Esophagus muscularis mucosa (tissue), 4 donors: ENCODE results near the gene CCDC198. TPM values are rescaled to one million over a fixed set of nuclear protein-coding genes. Genes with fewer than 3 reads are reported as not detected.

Source experiments
- DNase-seq: peaks from one replicate; pipeline ENCODE4 v3.0.0-alpha.2; 2017; ENCODE audit errors: extremely low spot score
- H3K27ac ChIP-seq, 4 donors: fragments of 200-600 bp; sonication (generic); replicated peaks in 1 of 4; 1 replicate in 3 of 4; 2 replicates in 1 of 4; pipeline ENCODE4 v1.5.1; 2016 to 2019; ENCODE audit warnings: mild to moderate bottlenecking in 1 of 4
- H3K27me3 ChIP-seq, 4 donors: fragments of 200-600 bp; sonication (generic); one replicate each; pipeline versions ENCODE4 v1.5.1 to v1.6.0; 2016 to 2019
- H3K36me3 ChIP-seq, 4 donors: fragments of 200-600 bp; sonication (generic); one replicate each; pipeline ENCODE4 v1.5.1; 2016 to 2019
- H3K4me1 ChIP-seq, 4 donors: fragments of 200-600 bp; sonication (generic); one replicate each; pipeline ENCODE4 v1.5.1; 2016 to 2019
- H3K4me3 ChIP-seq, 4 donors: fragments of 200-600 bp; sonication (generic); 1 replicate in 2 of 4; 2 replicates in 2 of 4; pipeline ENCODE4 v1.5.1; 2016 to 2019; ENCODE audit warnings: mild to moderate bottlenecking in 4 of 4, moderate library complexity in 1 of 4
- H3K9me3 ChIP-seq, 4 donors: fragments of 200-600 bp; sonication (generic); 1 replicate in 3 of 4; 2 replicates in 1 of 4; pipeline ENCODE4 v1.5.1; 2016 to 2019
- EP300 ChIP-seq: sonication (generic); formaldehyde crosslinking; IDR thresholded peaks from one replicate; pipeline ENCODE4 v1.6.1; 2017; ENCODE audit warnings: antibody characterized with exemption
- POLR2A ChIP-seq: fragments of 450-650 bp; IDR thresholded peaks from one replicate; pipeline ENCODE4 v1.6.1; 2017; ENCODE audit warnings: antibody characterized with exemption, moderate library complexity, mild to moderate bottlenecking, low read depth
- POLR2AphosphoS5 ChIP-seq, 2 donors: sonication (generic); formaldehyde crosslinking; IDR thresholded peaks; one replicate each; pipeline ENCODE4 v1.6.1; 2017; ENCODE audit warnings: antibody characterized with exemption in 2 of 2
- WGBS: methylation state at CpG from one replicate; pipeline ENCODE4 v1.1.5; 2018; 5-methylcytosine and 5-hydroxymethylcytosine counted together
- intact Hi-C: fragments of 100-400 bp; cut with DNase I; formaldehyde crosslinking; loops from one replicate; pipeline ENCODE4 v1.15.1; 2023
- total RNA-seq, 4 donors: library from RNA; depleted of rRNA; stranded (reverse); fragments of >200 nt; gene quantifications; one replicate each; pipeline versions ENCODE4 v1.1.0 to v1.2.1, GENCODE V29; 2016
- TF ChIP-seq, protein P1 (sequence below), 3 experiments: fragments of 200-600 bp in 2 of 3; fragments of 450-650 bp in 1 of 3; sonication (generic) in 2 of 3; IDR thresholded peaks; one replicate each; pipeline ENCODE4 v1.5.1; 2017 to 2019; ENCODE audit warnings: antibody characterized with exemption in 3 of 3, mild to moderate bottlenecking in 2 of 3, moderate library complexity in 1 of 3

CCDC198 gene
- total RNA-seq, 4 donors from 2014 or later = not detected

DNA sequence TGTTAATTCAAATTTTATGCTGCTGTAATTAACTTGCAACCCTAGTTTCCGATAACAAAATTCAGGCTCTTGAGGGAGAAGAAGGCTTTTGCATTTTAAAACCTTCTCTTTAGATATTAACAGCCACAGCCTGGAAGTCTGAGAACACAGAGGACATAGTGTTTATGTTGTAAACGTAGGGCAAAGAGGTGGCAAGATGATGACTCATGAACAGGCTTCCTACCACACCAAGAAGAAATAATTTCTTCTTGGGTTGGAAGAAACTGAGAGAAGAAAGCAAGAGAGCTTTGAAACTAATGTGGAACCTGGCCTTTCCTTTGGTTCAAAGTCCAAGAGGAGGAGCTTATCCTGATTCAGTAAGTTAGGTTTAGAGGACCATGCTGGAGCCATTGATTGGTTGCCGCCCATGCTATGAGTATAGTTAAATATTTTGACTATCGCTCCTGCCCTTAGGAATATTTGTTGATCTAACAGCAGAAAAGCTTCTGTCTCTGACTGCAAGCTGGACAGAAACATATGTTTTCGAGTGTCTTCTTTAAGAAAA lies 31.8 kb downstream of the CCDC198 start:
- Histone ChIP-seq H3K36me3 (no peaks in the 10 kb centered on the region), H3K27me3 (no peaks in the 10 kb centered on the region), H3K27ac (no peak overlapping the region), H3K9me3 (no peaks in the 10 kb centered on the region), H3K4me1 (no peaks in the 10 kb centered on the region), H3K4me3 (no peak overlapping the region)
- DNase-seq = no peak
- intact Hi-C loops = no loop called here
- WGBS = 74% methylated on average over 4 of the region's 5 CpGs
- TF ChIP-seq EP300 (no peak), POLR2A (no peak), POLR2AphosphoS5 (IDR thresholded peaks at IDR 0.05) (no peak)
- TF ChIP-seq, protein P1, sequence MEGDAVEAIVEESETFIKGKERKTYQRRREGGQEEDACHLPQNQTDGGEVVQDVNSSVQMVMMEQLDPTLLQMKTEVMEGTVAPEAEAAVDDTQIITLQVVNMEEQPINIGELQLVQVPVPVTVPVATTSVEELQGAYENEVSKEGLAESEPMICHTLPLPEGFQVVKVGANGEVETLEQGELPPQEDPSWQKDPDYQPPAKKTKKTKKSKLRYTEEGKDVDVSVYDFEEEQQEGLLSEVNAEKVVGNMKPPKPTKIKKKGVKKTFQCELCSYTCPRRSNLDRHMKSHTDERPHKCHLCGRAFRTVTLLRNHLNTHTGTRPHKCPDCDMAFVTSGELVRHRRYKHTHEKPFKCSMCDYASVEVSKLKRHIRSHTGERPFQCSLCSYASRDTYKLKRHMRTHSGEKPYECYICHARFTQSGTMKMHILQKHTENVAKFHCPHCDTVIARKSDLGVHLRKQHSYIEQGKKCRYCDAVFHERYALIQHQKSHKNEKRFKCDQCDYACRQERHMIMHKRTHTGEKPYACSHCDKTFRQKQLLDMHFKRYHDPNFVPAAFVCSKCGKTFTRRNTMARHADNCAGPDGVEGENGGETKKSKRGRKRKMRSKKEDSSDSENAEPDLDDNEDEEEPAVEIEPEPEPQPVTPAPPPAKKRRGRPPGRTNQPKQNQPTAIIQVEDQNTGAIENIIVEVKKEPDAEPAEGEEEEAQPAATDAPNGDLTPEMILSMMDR (IDR thresholded peaks at IDR 0.05) = no peak

DNA sequence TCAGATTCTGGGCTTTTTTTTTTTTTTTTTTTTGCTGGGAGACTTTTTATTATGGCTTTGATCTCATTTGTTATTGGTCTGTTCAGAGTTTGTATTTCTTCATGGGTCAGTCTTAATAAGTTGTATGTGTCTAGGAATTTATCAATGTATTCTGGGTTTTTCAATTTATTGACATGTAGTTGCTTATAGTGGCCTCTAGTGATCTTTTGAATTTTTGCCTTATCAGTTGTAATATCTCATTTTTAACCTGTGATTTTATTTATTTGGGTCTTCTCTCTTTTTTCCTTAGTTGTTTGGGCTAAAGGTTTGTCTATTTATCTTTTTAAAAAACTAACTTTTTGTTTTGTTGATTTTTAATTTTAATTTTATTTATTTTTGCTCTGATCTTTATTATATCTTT lies 57.7 kb downstream of the CCDC198 start:
- no peaks in the 10 kb centered on the region for H3K4me1 ChIP-seq
- no peaks in the 10 kb centered on the region for H3K36me3 ChIP-seq
- intact Hi-C loops = no loop called here
- H3K9me3 ChIP-seq = peaks cover 0 to 12% (median 0%) of the 10 kb centered on the region in 4 donors
- no peak overlapping the region for H3K27ac ChIP-seq
- no peak for DNase-seq
- H3K4me3 ChIP-seq = no peak overlapping the region
- H3K27me3 ChIP-seq = no peaks in the 10 kb centered on the region
- TF ChIP-seq POLR2A (no peak), EP300 (no peak), POLR2AphosphoS5 (IDR thresholded peaks at IDR 0.05) (no peak)
- TF ChIP-seq, protein P1 (IDR thresholded peaks at IDR 0.05) = no peak

DNA sequence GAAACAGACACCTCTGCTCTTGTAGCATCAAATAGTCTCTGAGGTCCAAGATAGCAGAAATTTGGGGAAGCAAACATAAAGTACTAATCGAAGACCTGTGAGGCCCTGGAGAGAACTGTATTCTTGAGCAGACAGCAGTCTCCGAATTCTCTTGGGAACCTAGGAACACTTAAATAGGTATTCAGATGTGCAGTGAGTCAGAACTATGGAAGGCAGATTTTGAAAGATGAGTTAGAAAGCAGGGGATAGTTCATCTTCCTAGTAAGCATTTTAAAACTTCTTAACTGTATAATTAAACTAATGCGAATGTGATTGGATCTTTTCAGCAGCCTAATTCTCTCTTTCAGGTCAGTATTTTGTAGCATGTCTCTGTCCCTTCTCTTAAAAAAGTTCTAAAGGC lies 72.7 kb downstream of the CCDC198 start:
- Histone ChIP-seq H3K9me3 (no peaks in the 10 kb centered on the region), H3K4me3 (no peak overlapping the region), H3K27me3 (no peaks in the 10 kb centered on the region), H3K4me1 (no peaks in the 10 kb centered on the region), H3K27ac (no peak overlapping the region), H3K36me3 (no peaks in the 10 kb centered on the region)
- WGBS = 90% methylated on average over 3 of the region's 3 CpGs
- TF ChIP-seq EP300 (no peak), POLR2AphosphoS5 (IDR thresholded peaks at IDR 0.05) (no peak), POLR2A (no peak)
- TF ChIP-seq, protein P1 (IDR thresholded peaks at IDR 0.05) = no peak
- intact Hi-C loops = no loop called here
- DNase-seq = no peak

DNA sequence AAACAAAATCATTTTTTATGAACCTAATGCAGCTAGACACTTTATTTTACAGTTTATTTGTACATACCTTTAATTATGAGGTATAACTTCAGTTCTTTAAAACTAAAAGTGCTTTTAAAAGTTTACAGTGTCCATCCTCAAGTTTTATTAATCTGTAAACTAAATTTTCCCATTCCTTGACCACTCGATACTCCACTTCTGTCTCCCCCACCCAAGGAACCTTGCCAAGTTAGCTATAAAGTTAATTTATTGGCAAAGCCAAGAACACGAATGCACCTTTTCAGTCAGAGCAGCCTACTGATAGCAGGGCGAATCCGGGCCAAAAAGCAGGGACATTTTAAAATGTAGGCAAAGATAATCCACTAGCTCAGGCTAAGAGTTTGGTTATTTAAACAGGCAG lies 73.6 kb downstream of the CCDC198 start:
- Histone ChIP-seq H3K9me3 (no peaks in the 10 kb centered on the region), H3K36me3 (no peaks in the 10 kb centered on the region), H3K4me1 (no peaks in the 10 kb centered on the region), H3K27me3 (no peaks in the 10 kb centered on the region), H3K27ac (no peak overlapping the region), H3K4me3 (no peak overlapping the region)
- intact Hi-C loops = no loop called here
- 64% methylated on average over 4 of the region's 4 CpGs for WGBS
- no peak for DNase-seq
- TF ChIP-seq, protein P1 (IDR thresholded peaks at IDR 0.05) = no peak
- TF ChIP-seq EP300 = no peak
- TF ChIP-seq POLR2AphosphoS5 (IDR thresholded peaks at IDR 0.05) = no peak
- TF ChIP-seq POLR2A = no peak

Other genes starting within 250 kb of the CCDC198 start
- 10 to 100 TPM; 50.9 to 73.1 (median 55.4) TPM for gene EXOC5, start 225.0 kb downstream of the CCDC198 start, total RNA-seq
- 10 to 100 TPM; 16.6 to 30.4 (median 22.8) TPM for gene AP5M1, start 224.9 kb downstream of the CCDC198 start, total RNA-seq
- gene NAA30, start 103.3 kb downstream of the CCDC198 start, total RNA-seq = 10 to 100 TPM; 17.9 to 24.6 (median 19.2) TPM